ENCODE measurements around the gene FHOD1. TPM values are rescaled to one million over a fixed set of nuclear protein-coding genes. Genes with fewer than 3 reads are reported as not detected.

FHOD1 gene
- total RNA-seq, 2 experiments from 2014 or later, result 102 to 105 TPM

GRCh38 chr16:67260426-67261063, 13.3 kb upstream of the FHOD1 start:
- DNase-seq, result peak; percentile 48
- no peak overlapping the region for H3K27ac Mint-ChIP-seq
- ChIA-PET CTCF (interaction anchor here (0.5 to 1.7 kb wide), 30 partner anchors 9 to 220 kb away, joined by 3 to 19 read pairs (median 4); partner anchors contain the start of genes ATP6V0D1, PLEKHG4, SLC9A5 and TPPP3), POLR2A (interaction anchor here (0.8 to 1.3 kb wide), 4 partner anchors 9 to 195 kb away, joined by 3 to 5 read pairs (median 3); partner anchors contain the start of gene SLC9A5)
- H3K36me3 Mint-ChIP-seq (ENCODE audit: low read depth), result peaks cover 4% of the 10 kb centered on the region
- no peaks in the 10 kb centered on the region for H3K27me3 Mint-ChIP-seq
- H3K4me3 Mint-ChIP-seq, result no peak overlapping the region
- no peaks in the 10 kb centered on the region for H3K4me1 Mint-ChIP-seq (ENCODE audit: low read depth)
- H3K9me3 Mint-ChIP-seq, result no peaks in the 10 kb centered on the region
- peak; percentile 42 for TF ChIP-seq CTCF (IDR thresholded peaks at IDR 0.05)
- peak; percentile 66 for ATAC-seq
- intact Hi-C loops (cut with micrococcal nuclease), result loop anchor here (5.0 kb wide), 1 partner anchor 142 kb away; no protein-coding TSS in a partner anchor

- ATAC-seq, result no peak
- ChIA-PET CTCF (interaction anchor here (0.8 to 1.7 kb wide), 10 partner anchors 11 to 220 kb away, joined by 3 to 19 read pairs (median 6); partner anchors contain the start of gene SLC9A5), POLR2A (interaction anchor here (1.1 to 1.3 kb wide), 2 partner anchors 10 to 62 kb away, joined by 3 to 5 read pairs; no protein-coding TSS in a partner anchor)
- no peak overlapping the region for H3K4me3 Mint-ChIP-seq
- intact Hi-C loops (cut with micrococcal nuclease), result loop anchor here (5.0 kb wide), 1 partner anchor 143 kb away; no protein-coding TSS in a partner anchor
- H3K9me3 Mint-ChIP-seq, result no peaks in the 10 kb centered on the region
- DNase-seq, result no peak
- H3K36me3 Mint-ChIP-seq (ENCODE audit: low read depth), result peaks cover 4% of the 10 kb centered on the region
- no peaks in the 10 kb centered on the region for H3K4me1 Mint-ChIP-seq (ENCODE audit: low read depth)
- no peak for TF ChIP-seq CTCF (IDR thresholded peaks at IDR 0.05)
- H3K27ac Mint-ChIP-seq, result no peak overlapping the region
- H3K27me3 Mint-ChIP-seq, result no peaks in the 10 kb centered on the region
Observed at GRCh38 chr16:67259705-67260104, 12.4 kb upstream of the FHOD1 start.

- Mint-ChIP-seq H3K9me3 (no peaks in the 10 kb centered on the region), H3K4me3 (no peak overlapping the region), H3K36me3 (ENCODE audit: low read depth) (peaks cover 4% of the 10 kb centered on the region), H3K27me3 (no peaks in the 10 kb centered on the region), H3K27ac (no peak overlapping the region), H3K4me1 (ENCODE audit: low read depth) (no peaks in the 10 kb centered on the region)
- ATAC-seq, result no peak
- CTCF ChIA-PET, result interaction anchor here (0.9 to 1.5 kb wide), 3 partner anchors 9 to 141 kb away, joined by 3 to 4 read pairs (median 3); partner anchors contain the start of gene SLC9A5
- no peak for DNase-seq
- POLR2A ChIA-PET, result interaction anchor here (1.9 kb wide), 1 partner anchor 13 kb away, joined by 6 read pairs; no protein-coding TSS in a partner anchor
- intact Hi-C loops (cut with micrococcal nuclease), result no loop called here
- no peak for TF ChIP-seq CTCF (IDR thresholded peaks at IDR 0.05)
Observed at GRCh38 chr16:67258161-67258835, 11.0 kb upstream of the FHOD1 start.

GRCh38 chr16:67257486-67258160, 10.3 kb upstream of the FHOD1 start:
- Mint-ChIP-seq H3K36me3 (ENCODE audit: low read depth) (peaks cover 4% of the 10 kb centered on the region), H3K27me3 (no peaks in the 10 kb centered on the region), H3K4me3 (no peak overlapping the region), H3K9me3 (no peaks in the 10 kb centered on the region), H3K27ac (no peak overlapping the region), H3K4me1 (ENCODE audit: low read depth) (no peaks in the 10 kb centered on the region)
- ATAC-seq (no peak), DNase-seq (no peak)
- POLR2A ChIA-PET, result interaction anchor here (1.2 to 1.9 kb wide), 2 partner anchors 13 to 60 kb away, joined by 4 to 6 read pairs; no protein-coding TSS in a partner anchor
- intact Hi-C loops (cut with micrococcal nuclease), result no loop called here
- no peak for TF ChIP-seq CTCF (IDR thresholded peaks at IDR 0.05)
- CTCF ChIA-PET, result interaction anchor here (1.1 to 1.5 kb wide), 3 partner anchors 21 to 142 kb away, joined by 3 read pairs; no protein-coding TSS in a partner anchor

All from activated CD8-positive, alpha-beta T cell treated with anti-CD3 and anti-CD28 coated beads for 36 hours (primary cell).